ENCODE measurements around the gene PHF2.
"Not testable (repeated sequence)": the region's sequence is repeated elsewhere in the genome, so short reads cannot be mapped to it uniquely, and the experiment has no call there.

Gene PHF2

GRCh38 chr9:93663877-93664548, 87.6 kb downstream of the PHF2 start:
- H3K4me3 ChIP-seq (replicated peaks in 1 of 2; ENCODE audit: low read depth in 2 of 2, low read length in 2 of 2) = no peak overlapping the region
- no peak for DNase-seq (ENCODE audit: low read depth in 2 of 2)
- TF ChIP-seq CTCF (IDR thresholded peaks at IDR 0.05; ENCODE audit: low read depth, low read length) = no peak

GRCh38 chr9:93664549-93665120, 88.3 kb downstream of the PHF2 start:
- no peak for TF ChIP-seq CTCF (IDR thresholded peaks at IDR 0.05; ENCODE audit: low read depth, low read length)
- no peak for DNase-seq (ENCODE audit: low read depth in 2 of 2)
- no peak overlapping the region for H3K4me3 ChIP-seq (replicated peaks in 1 of 2; ENCODE audit: low read depth in 2 of 2, low read length in 2 of 2)

GRCh38 chr9:93665128-93665636, 88.8 kb downstream of the PHF2 start:
- no peak for DNase-seq (ENCODE audit: low read depth in 2 of 2)
- no peak overlapping the region for H3K4me3 ChIP-seq (replicated peaks in 1 of 2; ENCODE audit: low read depth in 2 of 2, low read length in 2 of 2)
- TF ChIP-seq CTCF (IDR thresholded peaks at IDR 0.05; ENCODE audit: low read depth, low read length) = no peak

- no peak for DNase-seq (ENCODE audit: low read depth in 2 of 2)
- no peak overlapping the region for H3K4me3 ChIP-seq (replicated peaks in 1 of 2; ENCODE audit: low read depth in 2 of 2, low read length in 2 of 2)
- TF ChIP-seq CTCF (IDR thresholded peaks at IDR 0.05; ENCODE audit: low read depth, low read length) = no peak
Observed at GRCh38 chr9:93665637-93666438, 89.5 kb downstream of the PHF2 start.

- not testable (repeated sequence) for DNase-seq (ENCODE audit: low read depth in 2 of 2)
Observed at GRCh38 chr9:93666439-93666784, 90.0 kb downstream of the PHF2 start.

GRCh38 chr9:93667006-93667405, 90.6 kb downstream of the PHF2 start:
- TF ChIP-seq CTCF (IDR thresholded peaks at IDR 0.05; ENCODE audit: low read depth, low read length) = no peak
- H3K4me3 ChIP-seq (replicated peaks in 1 of 2; ENCODE audit: low read depth in 2 of 2, low read length in 2 of 2) = no peak overlapping the region
- no peak for DNase-seq (ENCODE audit: low read depth in 2 of 2)

More at GRCh38 chr9:93666439-93666784, 90.0 kb downstream of the PHF2 start:
- not testable (repeated sequence) for H3K4me3 ChIP-seq (replicated peaks in 1 of 2; ENCODE audit: low read depth in 2 of 2, low read length in 2 of 2)

- no peak for DNase-seq (ENCODE audit: low read depth in 2 of 2)
- no peak overlapping the region for H3K4me3 ChIP-seq (replicated peaks in 1 of 2; ENCODE audit: low read depth in 2 of 2, low read length in 2 of 2)
- TF ChIP-seq CTCF (IDR thresholded peaks at IDR 0.05; ENCODE audit: low read depth, low read length) = no peak
Observed at GRCh38 chr9:93667627-93668026, 91.2 kb downstream of the PHF2 start.
